GM12873 (cell line): ENCODE measurements around the gene DYNC1I2.

Experiments used
- TF ChIP-seq, protein P1 (sequence below): IDR thresholded peaks from 2 replicates; pipeline ENCODE4 v1.5.1; 2012; ENCODE audit warnings: low read depth, mild to moderate bottlenecking, moderate library complexity, low read length, control low read depth; ENCODE audit not compliant: insufficient read depth; ENCODE audit errors: missing control alignments

DYNC1I2 gene

DNA sequence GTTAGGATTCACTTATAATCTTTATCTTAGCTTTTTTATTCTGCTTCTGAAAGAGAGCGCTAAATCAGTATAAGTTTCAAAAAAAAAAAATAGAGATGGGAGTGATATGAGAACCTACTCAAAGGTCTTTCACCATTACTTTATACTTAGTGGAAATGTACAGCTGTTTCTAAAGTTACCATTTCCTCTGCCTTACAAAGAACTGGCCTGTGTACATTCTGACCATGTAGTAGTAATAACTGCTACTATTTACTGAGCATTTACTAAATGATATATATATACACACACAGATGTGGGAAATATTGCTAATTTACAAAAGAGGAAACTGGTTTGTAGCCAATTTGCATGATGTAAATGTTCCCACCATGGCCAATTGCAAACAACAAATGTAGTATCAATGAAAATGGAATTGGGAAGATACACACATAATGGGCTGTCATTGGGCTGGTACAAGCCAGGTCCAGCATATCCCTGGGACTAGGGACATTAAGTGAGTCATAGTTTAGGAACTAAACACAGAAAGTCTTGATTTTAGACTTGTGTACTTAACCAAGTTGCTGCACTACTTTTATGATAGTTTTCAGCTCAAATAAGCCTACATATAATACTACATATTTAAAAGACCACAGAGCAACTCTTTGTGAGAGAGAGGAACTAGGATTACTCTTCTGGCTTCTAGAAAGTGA lies 67.1 kb downstream of the DYNC1I2 start:
- TF ChIP-seq, protein P1, sequence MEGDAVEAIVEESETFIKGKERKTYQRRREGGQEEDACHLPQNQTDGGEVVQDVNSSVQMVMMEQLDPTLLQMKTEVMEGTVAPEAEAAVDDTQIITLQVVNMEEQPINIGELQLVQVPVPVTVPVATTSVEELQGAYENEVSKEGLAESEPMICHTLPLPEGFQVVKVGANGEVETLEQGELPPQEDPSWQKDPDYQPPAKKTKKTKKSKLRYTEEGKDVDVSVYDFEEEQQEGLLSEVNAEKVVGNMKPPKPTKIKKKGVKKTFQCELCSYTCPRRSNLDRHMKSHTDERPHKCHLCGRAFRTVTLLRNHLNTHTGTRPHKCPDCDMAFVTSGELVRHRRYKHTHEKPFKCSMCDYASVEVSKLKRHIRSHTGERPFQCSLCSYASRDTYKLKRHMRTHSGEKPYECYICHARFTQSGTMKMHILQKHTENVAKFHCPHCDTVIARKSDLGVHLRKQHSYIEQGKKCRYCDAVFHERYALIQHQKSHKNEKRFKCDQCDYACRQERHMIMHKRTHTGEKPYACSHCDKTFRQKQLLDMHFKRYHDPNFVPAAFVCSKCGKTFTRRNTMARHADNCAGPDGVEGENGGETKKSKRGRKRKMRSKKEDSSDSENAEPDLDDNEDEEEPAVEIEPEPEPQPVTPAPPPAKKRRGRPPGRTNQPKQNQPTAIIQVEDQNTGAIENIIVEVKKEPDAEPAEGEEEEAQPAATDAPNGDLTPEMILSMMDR, result no peak

DNA sequence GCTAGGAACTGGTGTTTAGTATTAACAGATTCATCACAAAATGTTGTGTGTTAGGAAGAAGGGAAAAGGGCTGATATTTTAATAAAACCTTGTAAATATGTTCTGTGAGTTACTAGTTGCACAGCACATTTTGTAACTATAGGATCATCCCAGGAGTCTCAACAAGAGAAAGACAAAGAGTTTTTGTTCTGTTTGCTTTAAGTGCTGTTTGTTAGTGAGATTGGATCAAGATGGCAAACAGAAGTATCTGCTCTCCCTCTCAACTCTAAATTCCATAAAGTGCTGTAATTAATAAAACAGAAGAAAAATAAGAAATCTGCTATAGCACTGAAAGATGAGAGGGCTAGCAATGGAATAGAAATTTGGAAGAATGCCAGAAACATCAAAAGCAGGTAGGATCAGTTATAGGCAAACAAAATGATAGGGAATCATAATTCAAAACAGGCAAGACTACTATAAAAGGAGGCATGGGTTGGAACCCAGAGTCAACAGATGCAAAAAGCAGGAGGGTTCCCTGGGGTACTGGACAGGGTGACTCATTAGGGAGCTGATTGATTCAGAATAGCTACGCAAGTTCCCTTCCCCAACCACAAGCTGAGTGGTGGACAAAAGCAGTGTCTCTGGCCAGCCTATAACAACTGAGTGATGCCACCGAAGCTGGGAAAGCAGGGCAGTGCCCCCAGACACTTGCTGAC lies 75.8 kb downstream of the DYNC1I2 start:
- TF ChIP-seq, protein P1, result no peak

DNA sequence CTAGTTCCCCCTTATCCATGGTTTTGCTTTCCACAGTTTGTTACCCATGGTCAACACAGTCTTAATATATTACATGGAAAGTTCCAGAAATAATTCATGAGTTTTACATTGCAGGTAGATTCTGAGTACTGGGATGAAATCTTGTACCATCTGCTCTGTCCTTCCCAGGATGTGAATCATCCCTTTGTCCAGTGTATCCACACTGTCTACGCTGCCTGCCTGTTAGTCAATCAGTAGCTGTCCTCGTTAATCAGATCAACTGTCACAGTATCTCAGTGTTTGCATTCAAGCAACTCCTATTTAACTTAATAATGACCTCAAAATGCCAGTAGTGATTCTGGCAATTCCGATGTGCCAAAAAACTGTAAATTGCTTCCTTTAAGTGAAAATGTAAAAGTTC lies 76.3 kb downstream of the DYNC1I2 start:
- TF ChIP-seq, protein P1, result no peak

DNA sequence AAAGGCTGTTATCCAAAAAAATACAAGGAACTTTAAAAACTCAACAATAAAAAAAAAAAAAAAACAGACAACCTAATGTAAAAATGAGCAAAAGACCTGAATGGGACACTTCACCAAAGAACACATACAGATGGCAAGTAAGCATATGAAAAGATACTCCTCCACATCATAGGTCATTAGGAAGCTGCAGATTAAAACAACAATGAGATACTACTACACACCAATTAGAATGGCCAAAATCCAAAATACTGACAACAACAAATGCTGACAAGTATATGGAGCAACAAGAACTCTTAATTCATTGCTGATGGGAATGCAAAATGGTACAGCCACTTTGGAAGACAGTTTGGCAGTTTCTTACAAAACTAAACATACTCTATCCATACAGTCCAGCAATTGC lies 84.2 kb downstream of the DYNC1I2 start:
- TF ChIP-seq, protein P1, result no peak

GRCh38 chr2:171772373-171772772 lies 85.1 kb downstream of the DYNC1I2 start:
- TF ChIP-seq, protein P1, result no peak

DNA sequence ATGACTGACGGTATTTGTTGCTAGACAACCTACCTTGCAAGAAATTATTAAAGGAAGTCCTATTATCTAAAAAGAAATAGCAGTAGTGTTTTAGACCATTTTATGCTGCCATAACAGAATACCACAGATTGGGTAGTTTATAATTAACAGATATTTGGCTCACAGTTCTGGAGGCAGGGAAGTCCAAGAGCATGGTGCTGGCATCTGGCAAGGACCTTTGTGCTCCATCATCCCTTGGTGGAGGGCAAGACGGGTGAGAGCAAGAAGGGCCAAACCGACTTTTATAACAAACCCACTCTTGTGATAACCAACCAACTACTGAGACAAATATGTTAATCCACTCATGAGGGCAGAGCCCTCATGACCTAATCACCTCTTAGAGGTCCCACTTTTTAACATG lies 91.2 kb downstream of the DYNC1I2 start:
- TF ChIP-seq, protein P1, result no peak

GRCh38 chr2:171785450-171785849 lies 98.2 kb downstream of the DYNC1I2 start:
- TF ChIP-seq, protein P1, result no peak
